Measurements from ENCODE around the gene ZSCAN18.

The ZSCAN18 gene

GRCh38 chr19:58037927-58038687 lies 59.9 kb downstream of the ZSCAN18 start:
- H3K9ac ChIP-seq (ENCODE audit: low read length), result no peak overlapping the region
- no peaks in the 10 kb centered on the region for H3K79me2 ChIP-seq (ENCODE audit: insufficient read depth, low read length)
- no peak overlapping the region for H3K4me2 ChIP-seq (ENCODE audit: low read length)
- H3K27ac ChIP-seq (ENCODE audit: low read depth, low read length, poor library complexity, severe bottlenecking), result no peak overlapping the region
- no peaks in the 10 kb centered on the region for H3K27me3 ChIP-seq (ENCODE audit: insufficient read depth, low read length)
- H3K9me2 ChIP-seq (ENCODE audit: low read depth, low read length), result no peaks in the 10 kb centered on the region
- no peaks in the 10 kb centered on the region for H3K4me1 ChIP-seq (ENCODE audit: insufficient read depth, low read length, severe bottlenecking)
- no peaks in the 10 kb centered on the region for H3K9me3 ChIP-seq (ENCODE audit: low read length)
- TF ChIP-seq EZH2 (IDR thresholded peaks at IDR 0.05; ENCODE audit: borderline replicate concordance, low read length), result no peak
- TF ChIP-seq CTCF (IDR thresholded peaks at IDR 0.05; ENCODE audit: low read length), result no peak
- no peak overlapping the region for H3K4me3 ChIP-seq (ENCODE audit: low read depth, low read length, poor library complexity, severe bottlenecking)
- H4K20me1 ChIP-seq (ENCODE audit: insufficient read depth, low read length), result no peaks in the 10 kb centered on the region
- no peak overlapping the region for H2AFZ ChIP-seq (ENCODE audit: low read length)
- H3F3A ChIP-seq (ENCODE audit: insufficient read depth, low read length), result no peaks in the 10 kb centered on the region
- no peaks in the 10 kb centered on the region for H3K36me3 ChIP-seq (ENCODE audit: insufficient read depth, low read length)

GRCh38 chr19:58035863-58036262 lies 62.2 kb downstream of the ZSCAN18 start:
- Histone ChIP-seq H3K4me2 (ENCODE audit: low read length) (no peak overlapping the region), H3K4me1 (ENCODE audit: insufficient read depth, low read length, severe bottlenecking) (no peaks in the 10 kb centered on the region), H3K9me3 (ENCODE audit: low read length) (no peaks in the 10 kb centered on the region)

DNA sequence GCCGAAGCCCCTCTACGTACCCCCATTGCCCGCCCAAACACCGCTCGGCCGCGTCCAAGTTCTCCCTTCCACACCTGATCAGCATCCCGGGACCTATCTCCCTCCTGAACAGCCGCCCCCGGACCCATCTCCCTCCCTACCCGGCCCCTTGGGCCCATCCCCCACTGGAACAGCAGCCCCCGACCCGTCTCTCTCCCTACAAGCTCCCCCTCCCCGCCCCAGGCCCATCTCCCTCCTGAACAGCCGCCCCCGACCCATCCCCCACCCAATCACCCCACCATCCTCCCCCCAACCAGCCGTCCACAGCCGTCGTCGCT lies 63.6 kb downstream of the ZSCAN18 start:
- Histone ChIP-seq H3K9me2 (ENCODE audit: low read depth, low read length) (no peaks in the 10 kb centered on the region), H3F3A (ENCODE audit: insufficient read depth, low read length) (no peaks in the 10 kb centered on the region), H3K4me1 (ENCODE audit: insufficient read depth, low read length, severe bottlenecking) (no peaks in the 10 kb centered on the region), H3K79me2 (ENCODE audit: insufficient read depth, low read length) (no peaks in the 10 kb centered on the region), H3K9me3 (ENCODE audit: low read length) (no peaks in the 10 kb centered on the region), H3K9ac (ENCODE audit: low read length) (no peak overlapping the region), H3K4me2 (ENCODE audit: low read length) (no peak overlapping the region), H4K20me1 (ENCODE audit: insufficient read depth, low read length) (no peaks in the 10 kb centered on the region), H3K27me3 (ENCODE audit: insufficient read depth, low read length) (no peaks in the 10 kb centered on the region), H3K36me3 (ENCODE audit: insufficient read depth, low read length) (no peaks in the 10 kb centered on the region), H2AFZ (ENCODE audit: low read length) (no peak overlapping the region), H3K27ac (ENCODE audit: low read depth, low read length, poor library complexity, severe bottlenecking) (no peak overlapping the region), H3K4me3 (ENCODE audit: low read depth, low read length, poor library complexity, severe bottlenecking) (no peak overlapping the region)
- no peak for TF ChIP-seq CTCF (IDR thresholded peaks at IDR 0.05; ENCODE audit: low read length)
- no peak for TF ChIP-seq EZH2 (IDR thresholded peaks at IDR 0.05; ENCODE audit: borderline replicate concordance, low read length)

More at GRCh38 chr19:58035863-58036262, 62.2 kb downstream of the ZSCAN18 start:
- Histone ChIP-seq H3K36me3 (ENCODE audit: insufficient read depth, low read length) (no peaks in the 10 kb centered on the region), H3K9ac (ENCODE audit: low read length) (no peak overlapping the region), H3K9me2 (ENCODE audit: low read depth, low read length) (no peaks in the 10 kb centered on the region), H3K27me3 (ENCODE audit: insufficient read depth, low read length) (no peaks in the 10 kb centered on the region), H2AFZ (ENCODE audit: low read length) (no peak overlapping the region), H3K4me3 (ENCODE audit: low read depth, low read length, poor library complexity, severe bottlenecking) (no peak overlapping the region), H3K79me2 (ENCODE audit: insufficient read depth, low read length) (no peaks in the 10 kb centered on the region), H4K20me1 (ENCODE audit: insufficient read depth, low read length) (no peaks in the 10 kb centered on the region), H3K27ac (ENCODE audit: low read depth, low read length, poor library complexity, severe bottlenecking) (no peak overlapping the region), H3F3A (ENCODE audit: insufficient read depth, low read length) (no peaks in the 10 kb centered on the region)
- no peak for TF ChIP-seq EZH2 (IDR thresholded peaks at IDR 0.05; ENCODE audit: borderline replicate concordance, low read length)
- TF ChIP-seq CTCF (IDR thresholded peaks at IDR 0.05; ENCODE audit: low read length), result no peak

Measured in OCI-LY1 (cell line).